T-helper 2 cell treated with Interferon-gamma antibody and Interleukin-4, amounts not matched to agents 100 ng/mL and 5 ng/mL, for 36 hours (primary cell): ENCODE data around the gene NADSYN1. TPM values are rescaled to one million over a fixed set of nuclear protein-coding genes. Genes with fewer than 3 reads are reported as not detected.

Source experiments
- intact Hi-C: fragments of 100-400 bp; cut with micrococcal nuclease; formaldehyde crosslinking; loops from one replicate; pipeline ENCODE4 v1.15.1; 2023
- total RNA-seq: library from RNA; stranded (reverse); gene quantifications from 2 replicates; pipeline ENCODE4 v1.2.3, GENCODE V29; 2022

NADSYN1 gene
- total RNA-seq, 1 donor from 2014 or later: 109 TPM

GRCh38 chr11:71490044-71490730 is 37.2 kb downstream of the NADSYN1 start:
- intact Hi-C loops: no loop called here

GRCh38 chr11:71490731-71491390 is 37.9 kb downstream of the NADSYN1 start:
- intact Hi-C loops: no loop called here

GRCh38 chr11:71491531-71491930 is 38.5 kb downstream of the NADSYN1 start:
- intact Hi-C loops: no loop called here

GRCh38 chr11:71491940-71492339 is 38.9 kb downstream of the NADSYN1 start:
- intact Hi-C loops: no loop called here

GRCh38 chr11:71495286-71496230 is 42.6 kb downstream of the NADSYN1 start:
- intact Hi-C loops: no loop called here

GRCh38 chr11:71496421-71496820 is 43.4 kb downstream of the NADSYN1 start:
- intact Hi-C loops: no loop called here

- intact Hi-C loops: no loop called here
These were observed 45.1 kb downstream of the NADSYN1 start for GRCh38 chr11:71498091-71498490.

GRCh38 chr11:71499125-71499524 is 46.1 kb downstream of the NADSYN1 start:
- intact Hi-C loops: no loop called here

- intact Hi-C loops: no loop called here
These were observed 46.5 kb downstream of the NADSYN1 start for GRCh38 chr11:71499546-71499945.

GRCh38 chr11:71500601-71501021 is 47.6 kb downstream of the NADSYN1 start:
- intact Hi-C loops: no loop called here

- intact Hi-C loops: no loop called here
These were observed 48.3 kb downstream of the NADSYN1 start for GRCh38 chr11:71501071-71501985.

GRCh38 chr11:71502026-71502425 is 49.0 kb downstream of the NADSYN1 start:
- intact Hi-C loops: no loop called here

- intact Hi-C loops: no loop called here
These were observed 50.0 kb downstream of the NADSYN1 start for GRCh38 chr11:71502871-71503435.

- intact Hi-C loops: no loop called here
These were observed 51.5 kb downstream of the NADSYN1 start for GRCh38 chr11:71504531-71504930.

GRCh38 chr11:71505001-71505400 is 52.0 kb downstream of the NADSYN1 start:
- intact Hi-C loops: no loop called here

GRCh38 chr11:71505781-71506180 is 52.8 kb downstream of the NADSYN1 start:
- intact Hi-C loops: no loop called here

- intact Hi-C loops: no loop called here
These were observed 54.1 kb downstream of the NADSYN1 start for GRCh38 chr11:71507102-71507501.

- intact Hi-C loops: no loop called here
These were observed 65.8 kb downstream of the NADSYN1 start for GRCh38 chr11:71518506-71519471.

GRCh38 chr11:71519546-71519945 is 66.5 kb downstream of the NADSYN1 start:
- intact Hi-C loops: no loop called here
